GOT3 (cell line): ENCODE measurements around the gene ASTN2.

Experiments used
- DNase-seq: peaks from one replicate; lab custom pipeline; 2025; ENCODE audit warnings: mixed read lengths; lab: John Stamatoyannopoulos, UW

Gene ASTN2

DNA sequence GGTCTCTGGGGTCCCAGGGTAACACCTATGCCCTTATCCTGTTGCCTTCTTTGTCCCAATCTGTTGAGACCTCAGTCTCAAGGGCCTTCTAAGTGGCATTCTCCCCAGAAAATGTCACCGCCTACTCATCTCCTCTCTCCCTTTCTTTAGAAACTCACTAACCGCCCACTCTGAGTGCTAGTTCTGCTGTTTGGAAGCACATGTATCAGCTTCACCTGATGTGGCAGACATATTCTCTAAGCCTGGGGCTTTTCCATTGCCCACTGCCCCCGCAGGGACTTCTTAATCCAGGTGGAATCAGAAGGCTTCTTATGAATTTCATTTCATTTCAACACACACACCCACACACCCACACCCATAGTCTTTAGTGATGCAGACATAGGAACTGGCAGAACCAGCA is 165.1 kb downstream of the ASTN2 start:
- no peak for DNase-seq

- no peak for DNase-seq
Measured at GRCh38 chr9:117247266-117247665, 167.6 kb downstream of the ASTN2 start.

DNA sequence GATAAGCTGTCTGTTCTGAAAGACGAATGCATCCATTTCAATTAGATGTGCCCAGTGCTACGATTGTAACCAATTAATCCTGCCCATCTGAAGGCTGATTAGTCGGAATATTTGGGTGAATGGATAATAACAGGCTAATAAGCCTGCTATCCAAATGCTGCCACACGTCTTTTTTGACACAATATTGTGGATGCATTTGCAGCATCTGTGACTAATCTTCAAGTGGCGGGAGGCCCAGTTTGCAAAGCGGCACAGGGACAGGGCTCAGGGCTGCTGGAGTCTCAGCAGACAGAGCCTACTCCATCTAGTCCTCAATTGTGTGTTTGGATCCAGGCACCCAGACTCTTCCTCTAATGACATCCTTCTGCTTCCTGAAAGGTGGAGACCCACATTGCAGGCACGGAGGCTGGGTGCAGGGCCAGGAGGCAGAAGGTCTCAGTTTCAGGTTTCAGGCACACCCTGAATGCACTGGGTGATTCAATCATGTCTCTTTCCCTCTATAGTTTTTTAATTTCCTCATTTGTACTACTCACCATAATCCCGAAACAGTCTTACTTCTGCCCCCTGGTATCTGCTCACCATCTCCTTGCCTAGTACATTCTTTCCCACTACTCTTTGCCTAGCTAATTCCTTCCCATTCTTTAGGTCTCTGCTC is 169.6 kb downstream of the ASTN2 start:
- no peak for DNase-seq

DNA sequence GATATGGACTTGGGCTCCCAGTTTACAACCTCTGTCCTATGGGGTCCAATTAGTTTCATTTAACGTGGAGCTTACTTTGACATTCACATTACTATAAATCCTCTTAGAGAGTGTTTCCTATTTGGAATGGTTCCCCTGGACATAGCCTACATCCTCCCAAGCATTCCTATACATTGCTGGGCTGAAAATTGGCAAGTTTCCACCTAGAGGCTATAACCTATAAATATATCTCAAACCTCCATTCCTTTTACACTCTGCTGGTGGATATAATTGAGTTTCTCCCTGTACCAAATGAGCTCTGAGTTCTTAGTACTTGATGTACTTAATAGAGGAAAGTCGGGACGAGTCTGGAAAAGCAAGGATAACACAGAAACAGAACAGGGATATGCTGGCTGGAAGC is 172.8 kb downstream of the ASTN2 start:
- DNase-seq: no peak

DNA sequence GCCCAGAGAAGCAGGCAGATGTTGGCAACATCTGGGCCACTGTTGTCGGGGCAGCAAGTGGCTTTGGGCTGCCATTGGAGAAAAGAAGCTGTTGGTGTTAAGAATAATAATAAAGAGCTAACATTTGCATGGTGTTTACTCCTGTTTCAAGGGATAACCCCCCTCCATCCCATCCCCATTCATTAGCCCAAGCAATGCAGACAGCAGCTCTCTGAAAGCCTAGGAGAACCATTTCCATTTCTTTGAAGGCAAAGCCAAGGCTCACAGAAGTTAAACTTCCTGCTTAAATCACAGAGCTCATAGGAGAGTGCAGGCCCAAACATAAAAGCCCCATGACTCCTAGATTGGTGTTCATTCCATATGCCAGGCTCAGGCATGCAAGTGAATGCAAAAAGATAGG is 175.4 kb downstream of the ASTN2 start:
- no peak for DNase-seq

DNA sequence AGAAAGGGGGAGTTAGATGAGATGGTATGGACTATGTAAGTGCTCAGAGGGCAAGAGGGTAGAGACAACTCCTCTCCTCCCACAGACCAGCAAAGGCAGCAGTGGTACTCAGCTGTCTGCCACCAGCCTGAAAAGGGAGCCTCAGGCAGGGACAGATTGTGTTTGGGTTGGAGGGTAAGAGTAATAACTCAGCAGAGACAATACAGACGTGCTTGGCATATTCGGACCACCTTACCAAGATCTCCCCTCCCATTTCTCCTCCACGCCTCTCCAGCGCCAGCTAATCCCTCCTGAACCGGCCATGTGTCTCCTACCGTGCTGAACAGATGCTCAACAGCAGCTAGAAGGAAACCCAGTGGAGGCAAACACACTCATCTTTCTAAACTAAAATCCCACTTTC is 180.8 kb downstream of the ASTN2 start:
- no peak for DNase-seq

DNA sequence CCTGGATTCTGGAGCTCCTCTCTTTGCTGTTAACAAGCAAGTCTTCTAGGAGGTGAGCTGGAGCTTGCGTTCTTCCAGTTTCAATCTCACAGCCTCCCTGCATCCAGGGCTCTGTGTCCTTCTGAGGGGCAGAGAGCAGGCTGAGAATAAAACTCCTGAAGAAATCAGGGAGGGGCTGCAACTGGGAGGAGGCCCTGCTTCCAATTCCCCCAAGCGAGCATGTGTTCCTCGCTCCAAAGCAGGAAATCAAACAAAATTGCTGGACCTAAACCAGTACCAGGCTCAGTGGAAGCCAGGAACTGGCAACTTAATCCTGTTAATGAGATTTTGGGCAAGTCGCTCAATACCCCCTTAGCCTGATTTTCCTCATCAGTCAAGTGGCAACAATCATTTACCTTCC is 181.8 kb downstream of the ASTN2 start:
- no peak for DNase-seq

DNA sequence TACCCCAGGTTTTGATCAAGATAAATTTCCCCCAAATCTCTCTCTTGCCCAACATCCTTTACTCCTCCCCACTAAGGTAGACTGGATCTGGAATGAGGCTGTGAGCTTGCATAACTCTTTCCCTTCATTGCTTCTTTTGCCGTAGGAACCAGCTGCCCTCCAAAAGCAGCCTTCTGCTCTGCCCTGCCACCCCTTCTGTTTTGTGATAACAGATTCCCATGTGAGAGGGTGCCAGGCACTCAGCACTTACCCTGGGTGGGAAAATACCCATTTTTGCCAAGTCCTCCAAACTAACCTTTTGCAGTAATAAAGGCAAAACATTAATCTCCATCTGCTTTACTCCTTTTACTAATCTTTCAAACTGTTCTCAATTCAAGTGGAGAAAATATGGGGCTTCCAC is 182.6 kb downstream of the ASTN2 start:
- DNase-seq: no peak

- DNase-seq: no peak
Measured at GRCh38 chr9:117231012-117231411, 183.8 kb downstream of the ASTN2 start.

- DNase-seq: no peak
Measured at GRCh38 chr9:117224695-117225094, 190.2 kb downstream of the ASTN2 start.

DNA sequence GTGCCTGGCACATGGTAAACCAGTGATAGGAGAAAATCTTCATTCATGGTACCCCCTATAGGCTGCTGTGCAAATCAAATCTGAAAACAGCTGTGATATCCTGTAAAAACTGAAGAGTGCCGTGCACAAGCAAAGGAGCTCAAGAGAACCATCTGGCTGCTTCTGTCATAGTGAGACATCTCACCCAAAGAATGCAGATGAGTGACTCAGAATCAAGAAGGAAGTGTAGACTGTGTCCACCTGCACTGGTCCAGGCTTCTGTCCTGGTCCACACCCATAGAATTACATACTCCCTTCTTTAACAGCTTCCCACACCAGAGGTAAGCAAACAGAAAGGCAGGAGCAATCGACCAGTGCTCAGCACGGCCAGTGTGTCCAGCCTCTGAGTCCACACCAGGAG is 195.9 kb downstream of the ASTN2 start:
- no peak for DNase-seq

DNA sequence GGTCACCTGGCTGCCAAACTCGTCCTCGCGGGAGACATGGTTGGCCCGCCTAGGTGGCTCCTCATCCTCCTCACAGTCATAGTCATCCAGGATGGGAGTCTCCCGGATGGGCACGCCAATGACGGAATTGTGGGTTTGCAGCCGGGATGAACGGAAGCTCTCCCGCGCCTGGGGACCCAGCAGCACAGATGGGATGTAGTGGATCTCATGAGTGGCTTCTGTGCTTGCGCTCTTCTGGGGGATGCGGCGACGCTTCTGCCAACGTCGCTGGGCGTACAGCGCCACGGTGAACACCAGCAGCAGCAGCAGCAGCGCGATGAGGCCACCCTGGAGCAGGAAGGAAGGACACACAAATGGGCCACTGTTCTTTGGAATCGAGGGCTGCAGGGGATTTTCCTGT is 200.4 kb downstream of the ASTN2 start:
- DNase-seq: no peak

- DNase-seq: no peak
Measured at GRCh38 chr9:117211280-117211679, 203.6 kb downstream of the ASTN2 start.

DNA sequence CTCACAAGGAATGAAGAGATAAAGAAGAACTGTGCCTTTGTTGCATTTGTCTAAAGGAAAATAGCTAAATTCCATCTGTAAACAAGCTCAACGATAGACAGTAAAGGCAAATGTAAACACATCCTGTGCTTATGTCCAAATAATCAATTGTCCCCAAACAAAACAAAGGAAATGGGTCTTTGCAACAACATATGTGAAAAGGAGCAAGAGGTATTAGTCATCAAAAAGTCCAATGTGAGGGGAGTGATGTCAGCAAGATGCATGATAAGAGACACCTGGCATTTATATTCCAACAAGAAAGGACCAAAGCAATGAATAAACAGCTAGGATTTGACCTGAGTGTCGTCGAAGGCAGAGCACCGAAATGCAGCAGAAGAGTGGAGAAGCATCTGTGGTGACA is 209.1 kb downstream of the ASTN2 start:
- no peak for DNase-seq

- no peak for DNase-seq
Measured at GRCh38 chr9:117204971-117205370, 209.9 kb downstream of the ASTN2 start.

DNA sequence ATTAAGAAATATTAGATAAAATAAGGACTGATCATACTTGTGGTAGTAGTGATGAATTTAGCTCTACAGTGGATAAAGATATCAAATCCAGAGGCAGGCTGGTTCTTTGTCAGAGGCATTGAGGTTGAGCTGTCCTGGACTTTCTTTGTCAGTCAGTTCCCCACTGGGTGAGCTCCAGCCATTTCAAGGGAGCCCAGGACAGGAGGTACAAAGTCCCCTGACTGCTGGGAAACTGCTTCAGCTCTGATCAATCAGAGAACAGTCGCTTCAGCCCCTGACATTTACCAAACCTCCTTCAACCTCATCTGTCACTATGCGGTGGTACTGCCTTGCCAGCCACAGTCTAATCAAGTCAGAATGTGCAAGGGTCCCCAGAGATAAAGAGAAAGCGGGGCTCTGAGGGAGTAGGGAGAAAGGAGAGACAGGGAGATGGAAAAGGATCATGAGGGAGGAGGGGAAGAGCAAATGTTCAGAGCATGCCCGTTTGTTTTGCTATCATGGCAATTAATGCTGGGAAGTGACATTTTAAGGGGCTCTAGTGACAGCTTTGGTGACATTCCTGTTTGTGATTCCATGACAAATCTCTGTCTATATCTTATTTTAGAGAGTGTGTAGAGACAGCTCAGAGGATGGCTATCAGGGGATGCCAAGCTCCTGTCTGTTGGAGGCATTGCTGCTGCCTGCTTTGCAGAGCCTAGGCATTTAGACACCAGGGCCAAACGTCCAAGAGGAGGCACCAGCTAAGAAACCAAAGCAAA is 223.2 kb downstream of the ASTN2 start:
- DNase-seq: no peak

- no peak for DNase-seq
Measured at GRCh38 chr9:117189121-117189520, 225.7 kb downstream of the ASTN2 start.

DNA sequence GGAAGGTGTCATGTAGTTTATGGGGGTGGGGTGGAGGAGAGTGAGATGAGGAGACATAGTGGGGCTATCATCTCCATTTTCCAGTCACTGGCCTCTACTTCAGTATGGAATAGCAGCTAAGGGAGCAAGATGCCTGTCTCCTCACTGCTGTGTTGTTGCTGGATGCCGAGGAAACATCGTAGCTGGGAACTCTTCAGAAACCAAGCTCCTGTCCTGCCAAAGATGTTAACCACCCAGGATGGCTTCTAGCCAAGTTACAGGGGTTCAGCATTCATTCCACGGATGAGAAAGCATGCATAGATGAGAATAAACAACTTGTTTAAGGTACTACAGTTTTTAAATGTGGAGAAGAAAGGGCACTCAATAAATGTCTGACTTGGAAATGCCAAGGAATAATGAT is 226.5 kb downstream of the ASTN2 start:
- no peak for DNase-seq

DNA sequence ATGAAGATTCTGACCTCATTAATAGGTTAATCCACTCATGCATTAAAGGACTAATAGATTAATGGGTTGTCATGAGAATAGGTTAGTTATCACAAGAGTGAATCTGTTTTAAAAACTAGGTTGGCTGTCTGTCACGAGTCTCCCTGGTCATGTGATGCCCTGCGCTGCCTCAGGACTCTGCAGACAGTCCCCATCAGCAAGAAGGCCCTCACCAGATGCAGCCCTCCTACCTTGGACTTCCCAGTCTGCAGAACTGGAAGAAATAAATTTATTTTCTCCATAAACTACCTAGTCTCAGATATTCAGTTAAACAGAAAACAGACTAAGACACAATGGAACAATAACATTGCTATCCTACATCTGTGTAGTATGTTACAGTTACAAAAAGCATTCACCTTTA is 227.4 kb downstream of the ASTN2 start:
- DNase-seq: no peak

GRCh38 chr9:117184173-117184572 is 230.7 kb downstream of the ASTN2 start:
- DNase-seq: no peak

- no peak for DNase-seq
Measured at GRCh38 chr9:117182046-117182445, 232.8 kb downstream of the ASTN2 start.

DNA sequence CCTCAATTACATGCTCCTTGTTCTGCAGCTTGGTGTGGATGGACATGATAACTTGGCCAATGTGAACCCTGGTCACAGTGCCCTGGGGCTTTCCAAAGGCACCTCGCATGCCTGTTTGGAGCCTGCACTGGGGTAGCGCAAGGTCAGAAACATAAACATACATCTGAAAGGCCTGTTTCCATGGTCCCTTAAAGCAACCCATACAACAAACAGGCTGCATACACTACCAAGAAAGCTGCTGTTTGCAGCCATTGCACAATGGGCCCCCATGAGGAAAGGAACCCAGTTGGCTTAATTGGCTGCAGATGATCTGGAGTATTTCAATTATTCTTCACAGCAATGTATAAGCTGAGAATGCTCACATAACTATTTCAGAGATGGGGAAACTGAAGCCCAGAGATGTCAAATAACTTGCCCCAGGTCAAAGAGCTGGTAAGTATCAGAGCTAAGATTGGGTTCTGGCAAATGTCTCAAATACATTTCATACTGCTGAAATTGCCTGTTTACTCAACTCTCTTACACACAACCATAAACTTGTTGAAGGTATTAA is 233.9 kb downstream of the ASTN2 start:
- no peak for DNase-seq

GRCh38 chr9:117178596-117179375 is 236.1 kb downstream of the ASTN2 start:
- no peak for DNase-seq
